Astrocyte of the cerebellum (primary cell): ENCODE data around the gene GRM5.

Source experiments
- DNase-seq: peaks from one replicate; pipeline ENCODE4 v3.0.0-alpha.2; 2011; ENCODE audit warnings: low read depth
- H3K4me3 ChIP-seq: 2 replicates; pipeline ENCODE4 v1.5.1; 2011; ENCODE audit warnings: mild to moderate bottlenecking, low read depth, low read length, moderate library complexity
- in situ Hi-C: cut with HindIII; loops from 2 replicates; pipeline ENCODE4 v1.10.0; 2017; ENCODE audit warnings: low sequenced_read_pairs
- TF ChIP-seq, protein P1 (sequence below): IDR thresholded peaks from 2 replicates; pipeline ENCODE4 v1.5.1; 2012; ENCODE audit warnings: low read length, low read depth, moderate library complexity, mild to moderate bottlenecking; ENCODE audit errors: missing control alignments

The GRM5 gene

DNA sequence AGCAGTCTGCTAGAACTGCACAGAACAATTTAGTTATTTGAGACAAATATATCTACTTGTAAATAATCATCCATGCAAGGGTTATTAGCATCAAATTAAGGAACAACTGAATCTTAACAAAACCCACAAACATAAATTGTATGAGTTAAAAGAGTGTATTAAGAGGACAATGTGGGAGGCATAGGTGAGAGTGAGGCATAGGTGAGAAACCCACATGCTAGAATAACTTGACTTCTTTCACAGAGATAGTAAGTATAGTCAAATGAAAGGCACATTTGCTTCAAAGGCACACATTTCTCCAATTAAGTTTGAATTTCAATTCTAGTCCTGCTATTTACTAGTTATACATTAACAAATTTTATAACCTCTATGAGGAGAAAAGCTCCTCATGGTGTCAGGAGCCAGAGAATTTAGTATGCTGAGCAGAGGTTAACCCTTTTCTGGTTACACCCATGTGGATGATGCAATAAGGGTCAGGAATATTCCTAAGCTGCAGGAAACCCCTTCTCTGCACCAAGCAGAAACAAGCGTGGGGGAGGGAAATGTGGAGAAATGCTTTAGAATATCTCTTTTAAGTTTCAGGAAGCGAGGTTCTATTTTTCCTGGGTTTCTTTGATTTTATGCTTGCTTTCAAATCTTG is 264.2 kb downstream of the GRM5 start:
- DNase-seq, result no peak
- in situ Hi-C loops, result no loop called here
- H3K4me3 ChIP-seq, result no peak overlapping the region
- TF ChIP-seq, protein P1, sequence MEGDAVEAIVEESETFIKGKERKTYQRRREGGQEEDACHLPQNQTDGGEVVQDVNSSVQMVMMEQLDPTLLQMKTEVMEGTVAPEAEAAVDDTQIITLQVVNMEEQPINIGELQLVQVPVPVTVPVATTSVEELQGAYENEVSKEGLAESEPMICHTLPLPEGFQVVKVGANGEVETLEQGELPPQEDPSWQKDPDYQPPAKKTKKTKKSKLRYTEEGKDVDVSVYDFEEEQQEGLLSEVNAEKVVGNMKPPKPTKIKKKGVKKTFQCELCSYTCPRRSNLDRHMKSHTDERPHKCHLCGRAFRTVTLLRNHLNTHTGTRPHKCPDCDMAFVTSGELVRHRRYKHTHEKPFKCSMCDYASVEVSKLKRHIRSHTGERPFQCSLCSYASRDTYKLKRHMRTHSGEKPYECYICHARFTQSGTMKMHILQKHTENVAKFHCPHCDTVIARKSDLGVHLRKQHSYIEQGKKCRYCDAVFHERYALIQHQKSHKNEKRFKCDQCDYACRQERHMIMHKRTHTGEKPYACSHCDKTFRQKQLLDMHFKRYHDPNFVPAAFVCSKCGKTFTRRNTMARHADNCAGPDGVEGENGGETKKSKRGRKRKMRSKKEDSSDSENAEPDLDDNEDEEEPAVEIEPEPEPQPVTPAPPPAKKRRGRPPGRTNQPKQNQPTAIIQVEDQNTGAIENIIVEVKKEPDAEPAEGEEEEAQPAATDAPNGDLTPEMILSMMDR, result no peak

DNA sequence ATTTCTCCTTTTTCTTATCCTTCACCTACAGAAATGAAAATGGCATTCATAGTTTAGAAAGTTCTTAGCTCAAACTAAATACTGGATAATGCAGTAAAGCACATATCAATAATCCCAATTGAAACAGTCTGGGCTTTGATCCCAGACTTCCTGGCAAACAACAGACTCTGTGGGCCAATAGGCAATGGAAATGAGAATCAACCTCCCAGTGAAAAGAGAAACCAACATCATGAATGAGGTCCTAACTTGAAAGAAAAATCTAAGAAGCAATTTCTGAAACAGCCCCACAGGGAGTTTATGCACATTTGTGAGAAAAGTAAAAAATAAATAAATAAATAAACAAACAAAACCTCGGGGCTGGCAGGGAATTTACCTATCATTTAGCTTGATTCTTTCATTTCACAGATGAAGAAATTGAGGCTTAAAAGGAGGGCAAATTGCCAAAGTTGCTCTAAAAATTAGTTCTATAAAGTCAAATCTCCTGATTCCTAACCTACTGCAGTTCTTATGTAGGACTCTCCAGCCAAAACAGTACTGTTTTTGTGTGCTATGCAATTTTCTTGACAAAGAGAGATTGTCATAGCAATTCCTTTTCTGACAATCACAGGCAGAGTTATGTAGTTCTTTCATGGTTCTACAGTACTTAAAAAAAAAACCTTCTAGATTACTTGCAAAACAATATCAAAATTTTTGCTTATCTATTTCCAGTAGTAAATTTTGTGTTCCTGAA is 265.8 kb downstream of the GRM5 start:
- TF ChIP-seq, protein P1, result no peak
- no peak overlapping the region for H3K4me3 ChIP-seq
- peak; percentile 56 for DNase-seq
- in situ Hi-C loops, result no loop called here

GRCh38 chr11:88790182-88790581 is 275.6 kb downstream of the GRM5 start:
- in situ Hi-C loops, result no loop called here
- TF ChIP-seq, protein P1, result no peak
- H3K4me3 ChIP-seq, result no peak overlapping the region
- no peak for DNase-seq

GRCh38 chr11:88779577-88779976 is 286.2 kb downstream of the GRM5 start:
- TF ChIP-seq, protein P1, result no peak
- H3K4me3 ChIP-seq, result no peak overlapping the region
- in situ Hi-C loops, result no loop called here
- DNase-seq, result peak; percentile 29

- TF ChIP-seq, protein P1, result no peak
- DNase-seq, result no peak
- in situ Hi-C loops, result no loop called here
- H3K4me3 ChIP-seq, result no peak overlapping the region
Measured at GRCh38 chr11:88770475-88771079, 295.2 kb downstream of the GRM5 start.

DNA sequence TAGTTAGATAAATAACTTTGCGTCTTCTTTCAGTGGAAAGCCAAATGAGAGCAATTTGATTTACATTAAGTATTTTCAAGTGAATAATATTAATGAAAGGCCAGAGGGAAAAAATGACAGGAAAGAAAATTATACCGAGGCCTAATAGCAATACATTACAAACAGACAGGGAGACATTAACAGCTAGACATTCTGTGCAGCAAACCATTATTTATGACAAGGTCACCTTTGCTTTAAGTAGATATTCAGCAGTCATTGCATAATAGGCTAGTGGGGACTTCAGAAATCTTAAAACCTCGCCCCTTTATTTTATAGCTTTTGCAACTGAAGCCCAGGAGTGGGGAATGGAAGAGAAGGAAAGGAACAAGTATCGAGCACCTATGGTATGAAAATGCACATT is 321.6 kb downstream of the GRM5 start:
- in situ Hi-C loops, result no loop called here
- H3K4me3 ChIP-seq, result no peak overlapping the region
- DNase-seq, result no peak
- TF ChIP-seq, protein P1, result no peak
